ENCODE measurements around the gene SHISA6.

The SHISA6 gene

GRCh38 chr17:11467639-11468038, 226.6 kb downstream of the SHISA6 start:
- Histone ChIP-seq H3K27me3 (ENCODE audit: insufficient read depth, low read length) (no peaks in the 10 kb centered on the region), H3K27ac (ENCODE audit: low read length) (no peak overlapping the region), H3K36me3 (ENCODE audit: insufficient read depth, low read depth, low read length) (no peaks in the 10 kb centered on the region), H3K4me1 (ENCODE audit: insufficient read depth, low read length) (no peaks in the 10 kb centered on the region), H3K4me3 (ENCODE audit: low read length) (no peak overlapping the region), H3K9ac (ENCODE audit: low read depth, low read length) (no peak overlapping the region), H3K9me3 (ENCODE audit: insufficient read depth, low read depth, low read length) (peaks cover 4% of the 10 kb centered on the region; the same call in 1 of the 2 replicates)

- H3K27me3 ChIP-seq (ENCODE audit: insufficient read depth, low read length), result peaks cover 6% of the 10 kb centered on the region; the same call in 1 of the 2 replicates
- H3K9me3 ChIP-seq (ENCODE audit: insufficient read depth, low read depth, low read length), result no peaks in the 10 kb centered on the region
- no peak overlapping the region for H3K9ac ChIP-seq (ENCODE audit: low read depth, low read length)
- no peaks in the 10 kb centered on the region; the same call in 1 of the 2 replicates for H3K4me1 ChIP-seq (ENCODE audit: insufficient read depth, low read length)
- no peak overlapping the region for H3K27ac ChIP-seq (ENCODE audit: low read length)
- H3K4me3 ChIP-seq (ENCODE audit: low read length), result no peak overlapping the region
- no peaks in the 10 kb centered on the region for H3K36me3 ChIP-seq (ENCODE audit: insufficient read depth, low read depth, low read length)
Measured at GRCh38 chr17:11485336-11486100, 244.5 kb downstream of the SHISA6 start.

GRCh38 chr17:11486101-11486867, 245.3 kb downstream of the SHISA6 start:
- Histone ChIP-seq H3K27me3 (ENCODE audit: insufficient read depth, low read length) (peaks cover 6% of the 10 kb centered on the region; the same call in 1 of the 2 replicates), H3K9me3 (ENCODE audit: insufficient read depth, low read depth, low read length) (no peaks in the 10 kb centered on the region), H3K4me1 (ENCODE audit: insufficient read depth, low read length) (no peaks in the 10 kb centered on the region; the same call in 1 of the 2 replicates)

GRCh38 chr17:11486868-11487310, 245.9 kb downstream of the SHISA6 start:
- Histone ChIP-seq H3K27ac (ENCODE audit: low read length) (no peak overlapping the region), H3K9ac (ENCODE audit: low read depth, low read length) (no peak overlapping the region), H3K4me1 (ENCODE audit: insufficient read depth, low read length) (no peaks in the 10 kb centered on the region; the same call in 1 of the 2 replicates), H3K27me3 (ENCODE audit: insufficient read depth, low read length) (peaks cover 6% of the 10 kb centered on the region; the same call in 1 of the 2 replicates), H3K4me3 (ENCODE audit: low read length) (no peak overlapping the region), H3K36me3 (ENCODE audit: insufficient read depth, low read depth, low read length) (no peaks in the 10 kb centered on the region), H3K9me3 (ENCODE audit: insufficient read depth, low read depth, low read length) (no peaks in the 10 kb centered on the region)

More at GRCh38 chr17:11486101-11486867, 245.3 kb downstream of the SHISA6 start:
- Histone ChIP-seq H3K9ac (ENCODE audit: low read depth, low read length) (no peak overlapping the region), H3K36me3 (ENCODE audit: insufficient read depth, low read depth, low read length) (no peaks in the 10 kb centered on the region), H3K4me3 (ENCODE audit: low read length) (no peak overlapping the region), H3K27ac (ENCODE audit: low read length) (no peak overlapping the region)

- peaks cover 8% of the 10 kb centered on the region for H3K27me3 ChIP-seq (ENCODE audit: insufficient read depth, low read length)
- H3K4me3 ChIP-seq (ENCODE audit: low read length), result no peak overlapping the region
- H3K27ac ChIP-seq (ENCODE audit: low read length), result no peak overlapping the region
- H3K4me1 ChIP-seq (ENCODE audit: insufficient read depth, low read length), result no peaks in the 10 kb centered on the region; the same call in 1 of the 2 replicates
- no peaks in the 10 kb centered on the region for H3K9me3 ChIP-seq (ENCODE audit: insufficient read depth, low read depth, low read length)
- H3K36me3 ChIP-seq (ENCODE audit: insufficient read depth, low read depth, low read length), result no peaks in the 10 kb centered on the region
- H3K9ac ChIP-seq (ENCODE audit: low read depth, low read length), result no peak overlapping the region
Measured at GRCh38 chr17:11487469-11487868, 246.5 kb downstream of the SHISA6 start.

GRCh38 chr17:11488407-11488806, 247.4 kb downstream of the SHISA6 start:
- Histone ChIP-seq H3K27ac (ENCODE audit: low read length) (no peak overlapping the region), H3K4me3 (ENCODE audit: low read length) (no peak overlapping the region), H3K27me3 (ENCODE audit: insufficient read depth, low read length) (peaks cover 13% of the 10 kb centered on the region), H3K9me3 (ENCODE audit: insufficient read depth, low read depth, low read length) (no peaks in the 10 kb centered on the region), H3K4me1 (ENCODE audit: insufficient read depth, low read length) (no peaks in the 10 kb centered on the region; the same call in 1 of the 2 replicates), H3K9ac (ENCODE audit: low read depth, low read length) (no peak overlapping the region), H3K36me3 (ENCODE audit: insufficient read depth, low read depth, low read length) (no peaks in the 10 kb centered on the region)

GRCh38 chr17:11490171-11490755, 249.2 kb downstream of the SHISA6 start:
- peaks cover 8% of the 10 kb centered on the region; the same call in 1 of the 2 replicates for H3K4me1 ChIP-seq (ENCODE audit: insufficient read depth, low read length)
- H3K9me3 ChIP-seq (ENCODE audit: insufficient read depth, low read depth, low read length), result no peaks in the 10 kb centered on the region
- no peak overlapping the region for H3K9ac ChIP-seq (ENCODE audit: low read depth, low read length)
- H3K4me3 ChIP-seq (ENCODE audit: low read length), result no peak overlapping the region
- H3K27ac ChIP-seq (ENCODE audit: low read length), result no peak overlapping the region
- no peaks in the 10 kb centered on the region for H3K36me3 ChIP-seq (ENCODE audit: insufficient read depth, low read depth, low read length)
- H3K27me3 ChIP-seq (ENCODE audit: insufficient read depth, low read length), result peaks cover 20% of the 10 kb centered on the region

GRCh38 chr17:11492511-11492910, 251.5 kb downstream of the SHISA6 start:
- Histone ChIP-seq H3K27ac (ENCODE audit: low read length) (no peak overlapping the region), H3K4me3 (ENCODE audit: low read length) (no peak overlapping the region), H3K27me3 (ENCODE audit: insufficient read depth, low read length) (peaks cover 25% of the 10 kb centered on the region)

GRCh38 chr17:11493936-11494335, 252.9 kb downstream of the SHISA6 start:
- no peak overlapping the region for H3K27ac ChIP-seq (ENCODE audit: low read length)
- no peaks in the 10 kb centered on the region for H3K36me3 ChIP-seq (ENCODE audit: insufficient read depth, low read depth, low read length)
- peaks cover 25% of the 10 kb centered on the region for H3K27me3 ChIP-seq (ENCODE audit: insufficient read depth, low read length)
- H3K4me3 ChIP-seq (ENCODE audit: low read length), result no peak overlapping the region
- H3K4me1 ChIP-seq (ENCODE audit: insufficient read depth, low read length), result peaks cover 8% of the 10 kb centered on the region; the same call in 1 of the 2 replicates
- H3K9me3 ChIP-seq (ENCODE audit: insufficient read depth, low read depth, low read length), result no peaks in the 10 kb centered on the region
- no peak overlapping the region for H3K9ac ChIP-seq (ENCODE audit: low read depth, low read length)

More at GRCh38 chr17:11492511-11492910, 251.5 kb downstream of the SHISA6 start:
- Histone ChIP-seq H3K4me1 (ENCODE audit: insufficient read depth, low read length) (peaks cover 8% of the 10 kb centered on the region; the same call in 1 of the 2 replicates), H3K9ac (ENCODE audit: low read depth, low read length) (no peak overlapping the region), H3K36me3 (ENCODE audit: insufficient read depth, low read depth, low read length) (no peaks in the 10 kb centered on the region), H3K9me3 (ENCODE audit: insufficient read depth, low read depth, low read length) (no peaks in the 10 kb centered on the region)

- Histone ChIP-seq H3K4me3 (ENCODE audit: low read length) (no peak overlapping the region), H3K9me3 (ENCODE audit: insufficient read depth, low read depth, low read length) (no peaks in the 10 kb centered on the region), H3K9ac (ENCODE audit: low read depth, low read length) (no peak overlapping the region), H3K4me1 (ENCODE audit: insufficient read depth, low read length) (peaks cover 8% of the 10 kb centered on the region; the same call in 1 of the 2 replicates), H3K36me3 (ENCODE audit: insufficient read depth, low read depth, low read length) (no peaks in the 10 kb centered on the region), H3K27ac (ENCODE audit: low read length) (no peak overlapping the region), H3K27me3 (ENCODE audit: insufficient read depth, low read length) (peaks cover 19% of the 10 kb centered on the region)
Measured at GRCh38 chr17:11495613-11496012, 254.6 kb downstream of the SHISA6 start.

- Histone ChIP-seq H3K4me3 (ENCODE audit: low read length) (no peak overlapping the region), H3K27ac (ENCODE audit: low read length) (no peak overlapping the region), H3K36me3 (ENCODE audit: insufficient read depth, low read depth, low read length) (no peaks in the 10 kb centered on the region), H3K4me1 (ENCODE audit: insufficient read depth, low read length) (no peaks in the 10 kb centered on the region), H3K9ac (ENCODE audit: low read depth, low read length) (no peak overlapping the region), H3K27me3 (ENCODE audit: insufficient read depth, low read length) (peaks cover 8% of the 10 kb centered on the region; the same call in 1 of the 2 replicates), H3K9me3 (ENCODE audit: insufficient read depth, low read depth, low read length) (no peaks in the 10 kb centered on the region)
Measured at GRCh38 chr17:11499881-11500280, 258.9 kb downstream of the SHISA6 start.

Data from iPS-20b (cell line).